ENCODE data around the gene KRT2.
A peak's percentile ranks its signal among the peaks of the same experiment; 100 is the strongest.

KRT2 gene

DNA sequence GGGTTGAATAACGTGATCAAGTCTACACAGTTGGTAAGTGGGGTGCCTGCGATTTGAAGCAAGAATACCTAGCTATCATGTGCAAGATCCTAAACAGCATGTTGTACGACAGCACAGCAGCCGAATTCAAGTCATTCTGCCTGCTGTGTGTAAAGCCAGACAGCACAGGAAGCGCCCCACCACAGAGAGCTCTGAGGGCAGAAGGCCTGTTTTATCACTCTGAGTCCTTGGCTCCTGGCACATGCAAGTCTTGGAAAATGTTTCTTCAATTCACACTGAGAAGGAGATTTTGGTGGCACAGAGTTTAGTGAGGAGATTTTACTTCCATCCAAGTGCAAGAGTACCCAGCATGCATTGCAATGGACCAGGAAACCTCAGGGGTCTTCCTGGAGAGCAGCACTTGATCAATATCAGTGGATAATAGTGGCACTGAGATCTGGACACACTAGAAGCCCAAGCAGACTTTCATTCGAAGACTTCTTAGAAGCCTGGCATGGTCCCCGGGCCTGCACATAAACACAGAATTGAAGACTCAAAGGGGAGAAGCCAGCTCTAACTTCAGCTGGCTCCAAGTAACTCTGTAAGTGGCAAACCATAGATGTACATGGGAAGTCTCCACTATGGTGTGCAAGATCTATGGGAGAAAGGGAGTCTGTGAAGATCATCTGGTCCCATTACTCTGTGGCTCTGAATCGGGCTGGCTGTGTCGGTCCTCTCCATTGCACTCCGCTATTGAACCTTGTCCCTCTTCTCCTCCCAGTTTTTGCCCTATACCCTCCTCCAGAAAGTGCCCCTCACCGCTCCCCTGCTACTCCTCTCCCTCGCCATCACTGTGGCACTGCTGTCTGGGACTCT, 29.7 kb upstream of the KRT2 start:
- DNase-seq: peak; percentile 14 to 36 (median 17)
- ATAC-seq (replicated peaks): peak; percentile 93
- Mint-ChIP-seq H3K36me3 (ENCODE audit: insufficient read depth) (no peaks in the 10 kb centered on the region), H3K4me1 (ENCODE audit: low read depth in 2 of 2) (peaks cover 12 to 21% of the 10 kb centered on the region in 2 donors), H3K27me3 (peaks cover 29 to 32% of the 10 kb centered on the region in 2 donors), H3K4me3 (no peak overlapping the region), H3K27ac (peak overlapping the region in 1 of 2 donors; percentile 91), H3K9me3 (no peaks in the 10 kb centered on the region)

DNA sequence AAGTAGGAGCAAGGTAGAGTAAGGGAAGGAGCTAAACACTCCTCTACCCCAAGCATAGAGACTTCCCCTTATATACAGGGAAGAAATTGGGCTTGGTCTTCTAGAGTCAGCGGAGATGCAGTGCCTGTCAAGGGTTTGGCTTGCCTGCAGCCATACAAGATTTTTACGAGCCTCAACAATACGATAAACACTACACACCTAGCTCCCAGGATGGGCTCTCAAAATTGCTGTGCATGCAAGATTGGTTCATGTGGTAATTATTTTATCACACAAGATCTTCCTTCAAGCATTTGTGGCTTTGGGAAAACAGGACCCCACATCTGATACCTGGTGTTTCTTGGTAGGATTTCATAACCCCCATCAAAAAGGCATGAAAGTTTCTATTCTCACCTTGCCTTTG, 28.4 kb upstream of the KRT2 start, which contains the start of gene KRT1:
KRT1 (minus strand) TSS at position 45 of the 400 bp plus-strand sequence. CDS start 59 bp downstream, outside the sequence.
- Mint-ChIP-seq H3K4me1 (ENCODE audit: low read depth in 2 of 2) (peaks cover 12 to 27% of the 10 kb centered on the region in 2 donors), H3K27ac (peak within 1 kb of the TSS; percentile 34 to 91), H3K4me3 (peak within 1 kb of the TSS in 1 of 2 donors; percentile 43), H3K27me3 (peaks cover 26 to 38% of the 10 kb centered on the region in 2 donors), H3K36me3 (ENCODE audit: insufficient read depth) (no peaks in the 10 kb centered on the region), H3K9me3 (no peaks in the 10 kb centered on the region)
- ATAC-seq (replicated peaks) (no peak), DNase-seq (no peak)

DNA sequence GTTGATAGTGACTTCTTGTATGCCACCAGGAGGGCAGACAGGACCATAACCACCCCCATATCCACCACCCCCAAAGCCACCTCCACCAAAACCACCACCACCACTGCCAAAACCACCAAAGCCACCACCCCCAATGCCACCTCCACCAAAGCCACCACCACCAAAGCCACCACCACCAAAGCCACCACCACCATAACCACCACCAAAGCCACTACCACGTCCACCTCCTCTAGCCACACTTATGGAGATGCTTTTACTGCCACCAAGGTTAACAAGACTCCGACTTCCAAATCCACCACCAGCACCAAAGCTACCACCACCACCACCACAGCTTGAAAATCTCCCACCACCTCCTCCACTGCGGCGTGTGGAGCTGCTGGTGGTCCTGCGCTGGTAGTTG, 27.9 kb upstream of the KRT2 start:
- H3K27ac Mint-ChIP-seq: peak overlapping the region in 1 of 2 donors; percentile 34
- peaks cover 26 to 39% of the 10 kb centered on the region in 2 donors for H3K27me3 Mint-ChIP-seq

GRCh38 chr12:52677671-52678070, 25.7 kb upstream of the KRT2 start:
- Mint-ChIP-seq H3K4me1 (ENCODE audit: low read depth in 2 of 2) (peaks cover 12 to 22% of the 10 kb centered on the region in 2 donors), H3K4me3 (no peak overlapping the region), H3K27me3 (peaks cover 9 to 36% of the 10 kb centered on the region in 2 donors), H3K36me3 (ENCODE audit: insufficient read depth) (no peaks in the 10 kb centered on the region), H3K27ac (no peak overlapping the region), H3K9me3 (no peaks in the 10 kb centered on the region)
- no peak for DNase-seq
- ATAC-seq (replicated peaks): no peak

More for the DNA sequence above, 27.9 kb upstream of the KRT2 start:
- Mint-ChIP-seq H3K36me3 (ENCODE audit: insufficient read depth) (no peaks in the 10 kb centered on the region), H3K4me1 (ENCODE audit: low read depth in 2 of 2) (peaks cover 12 to 27% of the 10 kb centered on the region in 2 donors), H3K9me3 (no peaks in the 10 kb centered on the region), H3K4me3 (no peak overlapping the region)
- ATAC-seq (replicated peaks) (no peak), DNase-seq (no peak)

DNA sequence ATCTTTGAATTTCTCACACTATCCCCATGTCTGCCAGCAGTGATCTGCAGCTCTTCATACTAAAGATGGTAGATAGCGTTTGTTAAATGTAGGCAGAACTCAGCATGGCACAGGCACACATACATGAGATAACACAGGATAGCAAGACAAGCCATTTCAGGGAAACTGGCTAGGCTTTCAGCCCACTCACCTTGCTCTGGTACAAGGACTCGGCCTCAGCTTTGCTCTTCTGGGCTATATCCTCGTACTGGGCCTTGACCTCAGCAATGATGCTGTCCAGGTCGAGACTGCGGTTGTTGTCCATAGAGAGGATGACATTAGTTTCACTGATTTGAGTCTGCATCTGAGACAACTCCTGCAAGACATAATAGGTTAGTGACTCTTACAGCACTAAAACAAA, 25.1 kb upstream of the KRT2 start:
- Mint-ChIP-seq H3K27me3 (peaks cover 9 to 36% of the 10 kb centered on the region in 2 donors), H3K27ac (no peak overlapping the region), H3K4me3 (no peak overlapping the region), H3K4me1 (ENCODE audit: low read depth in 2 of 2) (peaks cover 10 to 20% of the 10 kb centered on the region in 2 donors), H3K9me3 (no peaks in the 10 kb centered on the region), H3K36me3 (ENCODE audit: insufficient read depth) (no peaks in the 10 kb centered on the region)
- DNase-seq (no peak), ATAC-seq (replicated peaks) (no peak)

- Mint-ChIP-seq H3K9me3 (no peaks in the 10 kb centered on the region), H3K27ac (no peak overlapping the region), H3K27me3 (peaks cover 9 to 36% of the 10 kb centered on the region in 2 donors), H3K36me3 (ENCODE audit: insufficient read depth) (no peaks in the 10 kb centered on the region), H3K4me3 (no peak overlapping the region), H3K4me1 (ENCODE audit: low read depth in 2 of 2) (peaks cover 6 to 11% of the 10 kb centered on the region in 2 donors)
- DNase-seq (no peak), ATAC-seq (replicated peaks) (no peak)
Observed at GRCh38 chr12:52676163-52676562, 24.2 kb upstream of the KRT2 start.

DNA sequence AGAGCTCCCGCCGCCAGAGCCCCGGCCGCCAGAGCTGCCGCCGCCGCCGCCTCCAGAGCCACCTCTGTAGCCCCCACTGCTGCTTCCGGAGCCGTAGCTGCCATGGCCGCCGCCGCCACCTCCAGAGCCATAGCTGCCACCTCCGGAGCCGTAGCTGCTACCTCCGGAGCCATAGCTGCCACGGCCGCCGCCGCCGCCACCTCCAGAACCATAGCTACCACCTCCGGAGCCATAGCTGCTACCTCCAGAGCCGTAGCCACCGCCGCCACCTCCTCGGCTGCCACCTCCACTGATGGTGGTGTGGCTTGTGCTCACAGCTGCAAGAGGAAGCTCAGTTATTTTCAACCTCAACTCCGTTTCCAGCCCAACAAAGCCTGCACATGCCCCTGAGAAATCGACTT, 23.3 kb upstream of the KRT2 start:
- Mint-ChIP-seq H3K36me3 (ENCODE audit: insufficient read depth) (no peaks in the 10 kb centered on the region), H3K27ac (peak overlapping the region in 1 of 2 donors; percentile 26), H3K27me3 (peaks cover 9 to 36% of the 10 kb centered on the region in 2 donors), H3K4me3 (no peak overlapping the region), H3K4me1 (ENCODE audit: low read depth in 2 of 2) (peaks cover 2 to 6% of the 10 kb centered on the region in 2 donors), H3K9me3 (no peaks in the 10 kb centered on the region)
- DNase-seq (no peak), ATAC-seq (replicated peaks) (no peak)

GRCh38 chr12:52674433-52674775, 22.4 kb upstream of the KRT2 start:
- peaks cover 0 to 6% of the 10 kb centered on the region in 2 donors for H3K4me1 Mint-ChIP-seq (ENCODE audit: low read depth in 2 of 2)
- H3K4me3 Mint-ChIP-seq: no peak overlapping the region
- no peaks in the 10 kb centered on the region for H3K36me3 Mint-ChIP-seq (ENCODE audit: insufficient read depth)
- DNase-seq (no peak), ATAC-seq (replicated peaks) (no peak)
- H3K27me3 Mint-ChIP-seq: peaks cover 15 to 36% of the 10 kb centered on the region in 2 donors
- H3K27ac Mint-ChIP-seq: no peak overlapping the region
- no peaks in the 10 kb centered on the region for H3K9me3 Mint-ChIP-seq

DNA sequence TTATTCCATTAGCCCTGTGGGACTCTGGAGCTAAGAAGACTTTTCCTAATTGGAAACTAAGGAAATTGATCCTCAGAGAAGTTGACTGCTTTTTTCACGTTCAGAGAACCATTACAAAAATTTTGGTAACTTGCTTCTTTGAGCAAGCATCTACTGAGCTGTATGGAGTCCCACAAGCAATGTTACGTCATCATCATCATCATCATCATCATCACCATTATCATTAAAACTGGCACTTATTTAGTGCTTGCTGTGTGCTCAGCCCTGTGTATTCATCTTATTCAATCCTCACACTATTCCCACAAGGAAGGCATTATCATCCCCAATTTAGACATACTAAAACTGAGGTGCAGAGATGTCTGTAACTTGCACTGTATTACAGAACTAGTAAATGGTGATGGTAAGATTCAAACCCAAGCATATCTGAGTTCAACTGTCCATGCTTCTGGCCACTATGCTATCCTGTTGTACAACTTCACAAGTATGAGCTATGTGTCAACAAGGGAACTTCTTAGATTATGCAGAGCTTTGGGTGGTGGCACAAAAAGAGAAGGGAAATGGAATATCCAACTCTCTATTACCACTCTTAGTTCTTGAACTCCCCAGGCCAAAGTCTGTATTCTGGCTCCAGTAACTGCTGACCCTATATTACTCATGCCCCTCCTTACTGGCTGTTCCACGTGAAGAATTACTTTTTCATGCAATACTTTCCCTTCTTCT, 21.9 kb upstream of the KRT2 start:
- peaks cover 17 to 36% of the 10 kb centered on the region in 2 donors for H3K27me3 Mint-ChIP-seq
- no peak overlapping the region for H3K4me3 Mint-ChIP-seq
- no peaks in the 10 kb centered on the region for H3K36me3 Mint-ChIP-seq (ENCODE audit: insufficient read depth)
- peaks cover 0 to 6% of the 10 kb centered on the region in 2 donors for H3K4me1 Mint-ChIP-seq (ENCODE audit: low read depth in 2 of 2)
- DNase-seq (no peak), ATAC-seq (replicated peaks) (no peak)
- no peak overlapping the region for H3K27ac Mint-ChIP-seq
- no peaks in the 10 kb centered on the region for H3K9me3 Mint-ChIP-seq

GRCh38 chr12:52673217-52673616, 21.2 kb upstream of the KRT2 start:
- Mint-ChIP-seq H3K9me3 (no peaks in the 10 kb centered on the region), H3K27me3 (peaks cover 15 to 35% of the 10 kb centered on the region in 2 donors)

GRCh38 chr12:52672321-52672933, 20.4 kb upstream of the KRT2 start:
- Mint-ChIP-seq H3K9me3 (no peaks in the 10 kb centered on the region), H3K27me3 (peaks cover 9 to 30% of the 10 kb centered on the region in 2 donors), H3K4me1 (ENCODE audit: low read depth in 2 of 2) (peaks cover 0 to 6% of the 10 kb centered on the region in 2 donors), H3K27ac (no peak overlapping the region), H3K36me3 (ENCODE audit: insufficient read depth) (no peaks in the 10 kb centered on the region), H3K4me3 (no peak overlapping the region)
- DNase-seq (no peak), ATAC-seq (replicated peaks) (no peak)

More at GRCh38 chr12:52673217-52673616, 21.2 kb upstream of the KRT2 start:
- Mint-ChIP-seq H3K36me3 (ENCODE audit: insufficient read depth) (no peaks in the 10 kb centered on the region), H3K4me3 (no peak overlapping the region), H3K27ac (no peak overlapping the region), H3K4me1 (ENCODE audit: low read depth in 2 of 2) (peaks cover 0 to 6% of the 10 kb centered on the region in 2 donors)
- ATAC-seq (replicated peaks) (no peak), DNase-seq (no peak)

DNA sequence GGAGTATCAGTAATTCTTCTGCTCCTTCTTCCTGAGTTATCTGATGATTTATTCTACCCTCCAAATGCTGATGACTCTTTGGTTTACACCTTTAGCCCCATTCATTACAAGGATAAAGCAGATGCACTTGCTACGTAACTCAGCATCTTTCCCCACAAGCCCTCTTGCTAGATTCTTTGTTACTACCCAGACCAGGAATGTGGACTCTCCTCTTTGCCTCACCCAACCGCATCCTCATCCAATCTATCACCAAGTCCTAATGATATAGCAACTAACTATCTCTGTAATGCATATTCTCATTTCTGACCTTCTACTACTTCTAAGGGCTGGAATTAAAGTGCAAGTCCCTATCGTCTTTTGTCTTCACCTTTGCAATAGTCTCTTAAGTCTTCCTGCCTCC, 18.9 kb upstream of the KRT2 start:
- Mint-ChIP-seq H3K36me3 (ENCODE audit: insufficient read depth) (no peaks in the 10 kb centered on the region), H3K4me3 (no peak overlapping the region), H3K9me3 (no peaks in the 10 kb centered on the region), H3K27me3 (peaks cover 9 to 17% of the 10 kb centered on the region in 2 donors), H3K27ac (no peak overlapping the region), H3K4me1 (ENCODE audit: low read depth in 2 of 2) (peaks cover 0 to 4% of the 10 kb centered on the region in 2 donors)
- DNase-seq: no peak
- ATAC-seq (replicated peaks): no peak

- H3K27me3 Mint-ChIP-seq: peaks cover 9 to 12% of the 10 kb centered on the region in 2 donors
- ATAC-seq (replicated peaks): no peak
- no peaks in the 10 kb centered on the region for H3K36me3 Mint-ChIP-seq (ENCODE audit: insufficient read depth)
- H3K4me3 Mint-ChIP-seq: no peak overlapping the region
- H3K9me3 Mint-ChIP-seq: no peaks in the 10 kb centered on the region
- H3K27ac Mint-ChIP-seq: no peak overlapping the region
- no peaks in the 10 kb centered on the region for H3K4me1 Mint-ChIP-seq (ENCODE audit: low read depth in 2 of 2)
- no peak for DNase-seq
Observed at GRCh38 chr12:52670506-52670905, 18.5 kb upstream of the KRT2 start.

All from effector memory CD8-positive, alpha-beta T cell (primary cell).